Limb (tissue), 2 donors: ENCODE measurements around the gene CLDN16.

Experiments
- DNase-seq, 2 donors: peaks; one replicate each; pipeline ENCODE4 v3.0.0-alpha.2; 2016; ENCODE audit errors: extremely low spot score in 2 of 2

Gene CLDN16

GRCh38 chr3:190435618-190436017, 47.7 kb downstream of the CLDN16 start:
- no peak for DNase-seq

GRCh38 chr3:190436331-190436730, 48.4 kb downstream of the CLDN16 start:
- no peak for DNase-seq

GRCh38 chr3:190442240-190442639, 54.3 kb downstream of the CLDN16 start:
- DNase-seq: no peak

- no peak for DNase-seq
These were observed 55.3 kb downstream of the CLDN16 start for GRCh38 chr3:190443257-190443656.

DNA sequence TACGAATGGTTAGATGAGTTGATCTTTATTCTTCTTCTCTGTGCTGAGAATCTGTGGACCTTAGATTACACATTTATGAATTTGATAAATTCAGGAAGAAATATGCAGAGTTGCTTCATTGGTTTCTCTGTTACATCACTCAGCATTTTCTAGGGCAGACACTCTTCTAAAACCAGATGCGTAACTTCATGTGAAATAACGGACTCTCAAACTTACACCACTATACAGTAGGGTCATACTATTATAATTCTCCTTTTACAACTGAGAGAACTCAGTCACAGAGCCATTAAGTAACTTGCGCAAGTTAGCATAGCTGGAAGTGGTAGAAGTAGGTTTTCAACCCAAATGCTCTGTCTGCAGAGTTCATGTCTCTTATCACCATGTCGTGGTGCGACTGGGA, 56.0 kb downstream of the CLDN16 start:
- no peak for DNase-seq

- no peak for DNase-seq
These were observed 56.7 kb downstream of the CLDN16 start for GRCh38 chr3:190444576-190445145.

GRCh38 chr3:190446573-190447279, 58.8 kb downstream of the CLDN16 start:
- DNase-seq: no peak

DNA sequence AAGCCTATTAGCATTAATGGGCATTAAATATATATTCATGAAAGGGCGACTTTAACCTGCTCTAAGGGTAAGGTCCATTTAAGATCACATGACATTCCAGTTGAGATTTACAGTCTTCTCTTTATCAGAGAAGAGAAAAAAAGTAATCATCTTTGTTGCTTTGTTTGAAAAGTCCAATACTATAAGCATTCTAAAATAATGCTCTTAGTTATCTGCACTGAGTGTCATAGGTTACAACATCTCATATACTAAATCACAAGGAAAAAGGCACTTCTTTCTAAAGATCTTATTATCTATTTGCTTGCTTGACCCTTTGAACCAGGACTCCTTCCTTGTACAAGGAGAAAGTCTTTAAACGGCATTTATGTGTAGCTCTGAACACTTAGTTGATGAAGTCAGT, 60.3 kb downstream of the CLDN16 start:
- no peak for DNase-seq

DNA sequence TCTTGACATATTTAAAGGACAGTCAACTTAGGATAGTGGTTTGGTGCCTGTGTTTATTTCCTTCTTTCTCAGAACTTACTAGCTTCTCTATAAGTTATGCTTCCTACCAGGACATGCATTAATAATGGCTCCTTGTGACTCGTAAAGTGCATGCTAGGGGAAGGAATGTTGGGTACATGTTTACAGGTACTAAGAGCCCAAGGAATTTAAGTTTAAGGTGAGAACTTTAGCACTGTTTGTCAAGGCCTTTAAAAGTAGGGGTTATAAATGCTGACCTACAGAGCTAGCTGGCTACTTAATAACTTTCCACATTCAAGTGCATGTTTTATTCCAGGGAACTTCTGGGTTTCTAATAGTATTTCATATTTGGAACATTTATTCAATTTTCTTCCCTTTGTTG, 61.8 kb downstream of the CLDN16 start, which contains the start of gene TMEM207:
TMEM207 (minus strand) TSS at position 101 of the 400 bp plus-strand sequence; CDS start at position 9, 92 bp downstream.
- no peak for DNase-seq

GRCh38 chr3:190455828-190456227, 67.9 kb downstream of the CLDN16 start:
- no peak for DNase-seq

DNA sequence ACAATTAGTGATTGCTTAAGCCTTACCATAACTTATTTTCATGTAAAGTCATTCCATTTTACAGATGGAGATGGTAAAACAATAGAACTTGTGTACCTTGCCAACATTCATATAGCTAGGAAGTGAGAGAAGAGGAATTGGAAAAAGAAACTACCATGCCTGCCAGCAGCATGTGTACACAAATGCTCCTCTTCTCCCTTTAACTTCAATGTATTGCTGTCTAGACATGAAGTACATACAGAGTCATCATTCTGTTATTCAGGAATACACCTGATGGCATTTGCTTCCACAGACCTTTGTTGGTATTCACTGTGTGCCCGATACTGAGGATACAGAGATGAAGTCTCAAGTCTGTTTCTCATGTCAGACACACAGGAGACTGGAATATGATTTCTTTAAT, 68.8 kb downstream of the CLDN16 start:
- DNase-seq: no peak

DNA sequence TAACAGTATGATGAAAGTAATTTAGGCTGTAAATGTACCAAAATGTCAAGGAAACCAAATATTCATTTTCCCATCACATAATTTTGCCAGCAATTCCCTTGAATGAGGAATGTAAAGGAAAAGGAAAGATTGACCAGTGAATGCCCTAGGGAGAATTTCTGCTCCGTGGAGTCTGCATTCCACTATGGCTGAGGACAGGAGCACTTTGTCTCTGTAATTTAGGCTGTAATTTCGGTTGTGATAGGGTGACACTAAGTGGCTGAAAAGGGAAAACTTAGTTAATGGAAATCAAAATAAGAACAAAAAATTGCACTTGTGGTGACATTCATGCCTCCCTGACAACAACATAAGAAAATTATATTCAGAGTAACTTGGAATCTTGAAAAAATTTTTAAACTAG, 70.1 kb downstream of the CLDN16 start:
- DNase-seq: no peak
